K562 (cell line): ENCODE measurements around the gene RNF145. TPM values are rescaled to one million over a fixed set of nuclear protein-coding genes. Genes with fewer than 3 reads are reported as not detected.
A peak's percentile ranks its signal among the peaks of the same experiment; 100 is the strongest.

Source experiments
- BMI1 ChIP-seq: fragments of 150-350 bp; IDR thresholded peaks from 2 replicates; pipeline ENCODE4 v1.6.1; 2014; ENCODE audit warnings: low read length
- CBFA2T3 ChIP-seq: fragments of 450-650 bp; IDR thresholded peaks from 2 replicates; pipeline ENCODE4 v1.6.1; 2017
- FOS ChIP-seq: IDR thresholded peaks from 3 replicates; pipeline ENCODE4 v1.6.1; 2011; ENCODE audit not compliant: insufficient read length; ENCODE audit errors: extremely low read depth
- FOXP1 ChIP-seq: sonication (generic); formaldehyde crosslinking; IDR thresholded peaks from 2 replicates; pipeline ENCODE4 v1.8.0; 2022; ENCODE audit warnings: mild to moderate bottlenecking, missing genetic modification reagents
- KLF13 ChIP-seq: fragments of 450-650 bp; IDR thresholded peaks from 2 replicates; pipeline ENCODE4 v1.6.1; 2016; ENCODE audit warnings: missing genetic modification characterization, low read depth, mild to moderate bottlenecking, missing compliant biosample characterization, moderate library complexity, borderline replicate concordance
- MAFK ChIP-seq: IDR thresholded peaks from 2 replicates; pipeline ENCODE4 v1.6.1; 2011; ENCODE audit warnings: low read length, improper control_type of control experiment
- MEF2D ChIP-seq: conservative IDR thresholded peaks from 2 replicates; pipeline ENCODE4 v1.6.1; 2016; ENCODE audit warnings: low read depth, missing genetic modification characterization, missing compliant biosample characterization
- NFIC ChIP-seq: fragments of 450-650 bp; IDR thresholded peaks from 2 replicates; pipeline ENCODE4 v1.6.1; 2017; ENCODE audit warnings: mild to moderate bottlenecking, inconsistent platforms
- PTRF ChIP-seq: fragments of 450-650 bp; IDR thresholded peaks from 2 replicates; pipeline ENCODE4 v1.6.1; 2016; ENCODE audit warnings: mild to moderate bottlenecking, missing genetic modification characterization, missing compliant biosample characterization
- RFX1 ChIP-seq: fragments of 450-650 bp; IDR thresholded peaks from 2 replicates; pipeline ENCODE4 v1.6.1; 2016; ENCODE audit warnings: mild to moderate bottlenecking, moderate library complexity
- SAFB ChIP-seq: fragments of 200-400 bp; formaldehyde crosslinking; IDR thresholded peaks from 2 replicates; pipeline ENCODE4 v1.6.1; 2017; ENCODE audit warnings: low read depth, low read length, borderline replicate concordance
- SETDB1 ChIP-seq: IDR thresholded peaks from one replicate; pipeline ENCODE4 v1.6.1; 2012; ENCODE audit warnings: low read length, control low read depth, inconsistent platforms
- SMARCE1 ChIP-seq: fragments of 450-650 bp; IDR thresholded peaks from 2 replicates; pipeline ENCODE4 v1.7.1; 2016; ENCODE audit warnings: mild to moderate bottlenecking
- SREBF2 ChIP-seq: sonication (generic); formaldehyde crosslinking; IDR thresholded peaks from 2 replicates; pipeline ENCODE4 v1.4.0; 2020; ENCODE audit warnings: mild to moderate bottlenecking, missing genetic modification reagents
- STAT5B ChIP-seq: fragments of 250-450 bp; sonication (Bioruptor Pico); IDR thresholded peaks from 2 replicates; pipeline ENCODE4 v1.8.0; 2021; ENCODE audit warnings: mild to moderate bottlenecking, inconsistent platforms
- ZNF146 ChIP-seq: IDR thresholded peaks from one replicate; pipeline ENCODE4 v1.6.1; 2018; ENCODE audit warnings: missing compliant biosample characterization; ENCODE audit not compliant: unreplicated experiment
- ZNF695 ChIP-seq: fragments of 450-650 bp; formaldehyde crosslinking; IDR thresholded peaks from 2 replicates; pipeline ENCODE4 v1.4.0; 2020; ENCODE audit warnings: mild to moderate bottlenecking, moderate library complexity
- polyA plus RNA-seq, 8 experiments: library from polyadenylated mRNA; depleted of rRNA in 4 of 8; stranded (reverse) in 5 of 8; unstranded in 3 of 8; fragments of >200 nt; fragmentation: Nextera tagmentation in 2 of 8; fragmentation: Illumina TruSeq in 1 of 8; extraction: Ambion mirVana in 2 of 8; extraction: Trizol in 1 of 8; gene quantifications; 2 replicates each; pipeline versions ENCODE4 v1.2.1 to v1.2.3, GENCODE V29; 2011 to 2014; ENCODE audit warnings: inconsistent platforms in 1 of 8, missing spikeins in 1 of 8
- total RNA-seq, 7 experiments: library from RNA; depleted of rRNA in 6 of 7; stranded (reverse); fragments of >200 nt in 6 of 7; fragmentation: Illumina TruSeq in 2 of 7; extraction: Trizol in 2 of 7; gene quantifications; 2 replicates each; pipeline versions ENCODE4 v1.2.1 to v1.2.3, GENCODE V29; 2011 to 2021; ENCODE audit warnings: low replicate concordance in 1 of 7
- TF ChIP-seq, protein P1 (sequence below), 2 experiments: fragments of 150-350 bp in 1 of 2; IDR thresholded peaks; 2 replicates each; pipeline ENCODE4 v1.6.1; 2012 to 2016; ENCODE audit warnings: low read depth in 2 of 2, low read length in 2 of 2, mild to moderate bottlenecking in 1 of 2, moderate library complexity in 1 of 2
- TF ChIP-seq, protein P2 (sequence below): fragments of 450-650 bp; formaldehyde crosslinking; IDR thresholded peaks from 2 replicates; pipeline ENCODE4 v1.4.0; 2020; ENCODE audit warnings: mild to moderate bottlenecking, moderate library complexity
- TF ChIP-seq, protein P3 (sequence below): fragments of 450-650 bp; formaldehyde crosslinking; conservative IDR thresholded peaks from 2 replicates; pipeline ENCODE4 v1.4.0; 2022; ENCODE audit warnings: mild to moderate bottlenecking, missing genetic modification characterization
- TF ChIP-seq, protein P4 (sequence below): fragments of 450-650 bp; formaldehyde crosslinking; IDR thresholded peaks from 2 replicates; pipeline ENCODE4 v1.4.0; 2022; ENCODE audit warnings: missing genetic modification characterization
- TF ChIP-seq, protein P5 (sequence below): fragments of 250-450 bp; sonication (Bioruptor Pico); IDR thresholded peaks from 2 replicates; pipeline ENCODE4 v1.5.0; 2020; ENCODE audit warnings: mild to moderate bottlenecking

RNF145 gene
- total and polyA plus RNA-seq, 9 of the 15 experiments (the other 6 are each of a cell fraction or from before 2014, with no cell fraction given): 13.6 to 40.7 (median 25.4) TPM

DNA sequence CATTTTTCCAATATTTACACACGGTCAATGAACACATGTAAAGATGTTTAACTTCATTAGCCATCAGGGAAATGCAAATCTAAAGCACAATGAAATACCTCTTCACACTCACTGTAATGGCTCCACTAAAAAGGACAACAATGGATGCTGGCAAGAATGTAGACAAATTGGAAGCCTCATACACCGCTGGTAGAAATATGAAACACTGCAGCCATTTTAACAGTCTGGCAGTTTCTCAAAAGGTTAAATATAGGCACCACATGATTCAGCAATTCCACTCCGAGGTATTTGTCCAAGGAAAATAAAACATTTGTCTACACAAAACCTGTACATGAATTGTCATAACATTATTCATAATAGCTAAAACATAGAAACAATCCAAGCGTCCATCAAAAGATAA, 20.0 kb downstream of the RNF145 start (continued):
- TF ChIP-seq SREBF2: no peak
- TF ChIP-seq STAT5B (CRISPR knock-in tag): no peak
- TF ChIP-seq MAFK: peak; percentile 47; the same call in 1 of the 2 replicates
- TF ChIP-seq FOS: no peak
- TF ChIP-seq CBFA2T3: no peak
- TF ChIP-seq, protein P1, sequence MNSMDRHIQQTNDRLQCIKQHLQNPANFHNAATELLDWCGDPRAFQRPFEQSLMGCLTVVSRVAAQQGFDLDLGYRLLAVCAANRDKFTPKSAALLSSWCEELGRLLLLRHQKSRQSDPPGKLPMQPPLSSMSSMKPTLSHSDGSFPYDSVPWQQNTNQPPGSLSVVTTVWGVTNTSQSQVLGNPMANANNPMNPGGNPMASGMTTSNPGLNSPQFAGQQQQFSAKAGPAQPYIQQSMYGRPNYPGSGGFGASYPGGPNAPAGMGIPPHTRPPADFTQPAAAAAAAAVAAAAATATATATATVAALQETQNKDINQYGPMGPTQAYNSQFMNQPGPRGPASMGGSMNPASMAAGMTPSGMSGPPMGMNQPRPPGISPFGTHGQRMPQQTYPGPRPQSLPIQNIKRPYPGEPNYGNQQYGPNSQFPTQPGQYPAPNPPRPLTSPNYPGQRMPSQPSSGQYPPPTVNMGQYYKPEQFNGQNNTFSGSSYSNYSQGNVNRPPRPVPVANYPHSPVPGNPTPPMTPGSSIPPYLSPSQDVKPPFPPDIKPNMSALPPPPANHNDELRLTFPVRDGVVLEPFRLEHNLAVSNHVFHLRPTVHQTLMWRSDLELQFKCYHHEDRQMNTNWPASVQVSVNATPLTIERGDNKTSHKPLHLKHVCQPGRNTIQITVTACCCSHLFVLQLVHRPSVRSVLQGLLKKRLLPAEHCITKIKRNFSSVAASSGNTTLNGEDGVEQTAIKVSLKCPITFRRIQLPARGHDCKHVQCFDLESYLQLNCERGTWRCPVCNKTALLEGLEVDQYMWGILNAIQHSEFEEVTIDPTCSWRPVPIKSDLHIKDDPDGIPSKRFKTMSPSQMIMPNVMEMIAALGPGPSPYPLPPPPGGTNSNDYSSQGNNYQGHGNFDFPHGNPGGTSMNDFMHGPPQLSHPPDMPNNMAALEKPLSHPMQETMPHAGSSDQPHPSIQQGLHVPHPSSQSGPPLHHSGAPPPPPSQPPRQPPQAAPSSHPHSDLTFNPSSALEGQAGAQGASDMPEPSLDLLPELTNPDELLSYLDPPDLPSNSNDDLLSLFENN (IDR thresholded peaks at IDR 0.05; ENCODE audit: low read depth in 2 of 2, low read length in 2 of 2): no peak
- TF ChIP-seq ZNF146: no peak
- no peak for TF ChIP-seq FOXP1 (CRISPR knock-in tag)
- no peak for TF ChIP-seq SAFB
- no peak for TF ChIP-seq BMI1
- no peak for TF ChIP-seq ZNF695
- TF ChIP-seq PTRF (tag): no peak
- no peak for TF ChIP-seq SETDB1
- no peak for TF ChIP-seq SMARCE1
- TF ChIP-seq KLF13 (tag): no peak
- TF ChIP-seq, protein P2, sequence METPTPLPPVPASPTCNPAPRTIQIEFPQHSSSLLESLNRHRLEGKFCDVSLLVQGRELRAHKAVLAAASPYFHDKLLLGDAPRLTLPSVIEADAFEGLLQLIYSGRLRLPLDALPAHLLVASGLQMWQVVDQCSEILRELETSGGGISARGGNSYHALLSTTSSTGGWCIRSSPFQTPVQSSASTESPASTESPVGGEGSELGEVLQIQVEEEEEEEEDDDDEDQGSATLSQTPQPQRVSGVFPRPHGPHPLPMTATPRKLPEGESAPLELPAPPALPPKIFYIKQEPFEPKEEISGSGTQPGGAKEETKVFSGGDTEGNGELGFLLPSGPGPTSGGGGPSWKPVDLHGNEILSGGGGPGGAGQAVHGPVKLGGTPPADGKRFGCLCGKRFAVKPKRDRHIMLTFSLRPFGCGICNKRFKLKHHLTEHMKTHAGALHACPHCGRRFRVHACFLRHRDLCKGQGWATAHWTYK (CRISPR knock-in tag): no peak
- TF ChIP-seq, protein P3, sequence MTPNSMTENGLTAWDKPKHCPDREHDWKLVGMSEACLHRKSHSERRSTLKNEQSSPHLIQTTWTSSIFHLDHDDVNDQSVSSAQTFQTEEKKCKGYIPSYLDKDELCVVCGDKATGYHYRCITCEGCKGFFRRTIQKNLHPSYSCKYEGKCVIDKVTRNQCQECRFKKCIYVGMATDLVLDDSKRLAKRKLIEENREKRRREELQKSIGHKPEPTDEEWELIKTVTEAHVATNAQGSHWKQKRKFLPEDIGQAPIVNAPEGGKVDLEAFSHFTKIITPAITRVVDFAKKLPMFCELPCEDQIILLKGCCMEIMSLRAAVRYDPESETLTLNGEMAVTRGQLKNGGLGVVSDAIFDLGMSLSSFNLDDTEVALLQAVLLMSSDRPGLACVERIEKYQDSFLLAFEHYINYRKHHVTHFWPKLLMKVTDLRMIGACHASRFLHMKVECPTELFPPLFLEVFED: no peak
- TF ChIP-seq, protein P4, sequence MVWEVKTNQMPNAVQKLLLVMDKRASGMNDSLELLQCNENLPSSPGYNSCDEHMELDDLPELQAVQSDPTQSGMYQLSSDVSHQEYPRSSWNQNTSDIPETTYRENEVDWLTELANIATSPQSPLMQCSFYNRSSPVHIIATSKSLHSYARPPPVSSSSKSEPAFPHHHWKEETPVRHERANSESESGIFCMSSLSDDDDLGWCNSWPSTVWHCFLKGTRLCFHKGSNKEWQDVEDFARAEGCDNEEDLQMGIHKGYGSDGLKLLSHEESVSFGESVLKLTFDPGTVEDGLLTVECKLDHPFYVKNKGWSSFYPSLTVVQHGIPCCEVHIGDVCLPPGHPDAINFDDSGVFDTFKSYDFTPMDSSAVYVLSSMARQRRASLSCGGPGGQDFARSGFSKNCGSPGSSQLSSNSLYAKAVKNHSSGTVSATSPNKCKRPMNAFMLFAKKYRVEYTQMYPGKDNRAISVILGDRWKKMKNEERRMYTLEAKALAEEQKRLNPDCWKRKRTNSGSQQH (CRISPR knock-in tag): no peak
- TF ChIP-seq NFIC: no peak
- no peak for TF ChIP-seq RFX1
- TF ChIP-seq MEF2D (tag): 0 out of 2 replicates have a peak, but pooled peaks have one; percentile 43
- TF ChIP-seq, protein P5, sequence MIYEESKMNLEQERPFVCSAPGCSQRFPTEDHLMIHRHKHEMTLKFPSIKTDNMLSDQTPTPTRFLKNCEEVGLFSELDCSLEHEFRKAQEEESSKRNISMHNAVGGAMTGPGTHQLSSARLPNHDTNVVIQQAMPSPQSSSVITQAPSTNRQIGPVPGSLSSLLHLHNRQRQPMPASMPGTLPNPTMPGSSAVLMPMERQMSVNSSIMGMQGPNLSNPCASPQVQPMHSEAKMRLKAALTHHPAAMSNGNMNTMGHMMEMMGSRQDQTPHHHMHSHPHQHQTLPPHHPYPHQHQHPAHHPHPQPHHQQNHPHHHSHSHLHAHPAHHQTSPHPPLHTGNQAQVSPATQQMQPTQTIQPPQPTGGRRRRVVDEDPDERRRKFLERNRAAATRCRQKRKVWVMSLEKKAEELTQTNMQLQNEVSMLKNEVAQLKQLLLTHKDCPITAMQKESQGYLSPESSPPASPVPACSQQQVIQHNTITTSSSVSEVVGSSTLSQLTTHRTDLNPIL (CRISPR knock-in tag): no peak
- TF ChIP-seq, all 486 proteins: peak for 12
